ENCODE results near the gene MCAM.

DNA sequence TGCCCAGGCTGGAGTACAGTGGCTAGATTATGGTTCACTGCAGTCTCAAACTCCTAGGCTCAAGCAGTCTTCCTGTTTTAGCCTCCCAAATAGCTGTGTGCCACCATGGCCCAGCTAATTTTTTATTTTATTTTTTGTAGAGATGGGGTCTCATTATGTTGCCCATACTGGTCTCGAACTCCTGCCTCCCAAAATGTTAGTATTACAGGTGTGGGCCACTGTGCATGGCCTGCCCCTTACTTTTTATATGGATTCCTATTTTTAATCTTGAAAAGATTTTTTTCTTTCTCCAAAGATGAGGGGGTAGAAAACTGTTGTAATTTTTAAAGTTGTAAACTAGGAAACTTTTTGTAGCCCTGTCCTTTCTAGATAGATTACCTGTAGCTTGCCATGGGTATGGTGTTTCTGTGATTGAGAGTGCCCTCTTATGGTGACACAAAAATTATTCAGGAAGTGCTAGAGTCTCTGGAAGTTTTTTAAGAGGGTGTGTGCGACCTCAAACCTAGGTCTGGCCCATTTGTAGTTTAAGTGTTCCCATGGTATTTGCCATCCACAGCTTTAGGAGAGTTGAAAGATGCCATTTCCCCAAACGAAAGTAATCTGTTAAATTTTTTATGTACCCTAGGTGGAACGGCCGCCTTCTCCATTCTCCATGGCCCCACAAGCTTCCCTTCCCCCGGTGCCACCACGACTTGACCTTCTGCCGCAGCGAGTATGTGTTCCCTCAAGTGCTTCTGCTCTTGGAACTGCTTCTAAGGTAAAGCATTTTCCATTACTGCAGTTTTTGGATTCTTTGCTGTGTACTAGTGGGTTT is 32.4 kb downstream of the MCAM start:
- TF ChIP-seq FOXA1 (IDR thresholded peaks at IDR 0.05) (no peak), SP1 (IDR thresholded peaks at IDR 0.05) (no peak)
